NT2/D1 (cell line): Measurements from ENCODE around the gene EPC1.
A peak's percentile ranks its signal among the peaks of the same experiment; 100 is the strongest.
"Not testable (repeated sequence)": the region's sequence is repeated elsewhere in the genome, so short reads cannot be mapped to it uniquely, and the experiment has no call there.

Source experiments
- DNase-seq: peaks from one replicate; pipeline ENCODE4 v3.0.0-alpha.2; 2011; ENCODE audit warnings: low read depth, low spot score
- H3K27me3 ChIP-seq: 2 replicates; pipeline ENCODE4 v1.6.0; 2011; ENCODE audit warnings: mild to moderate bottlenecking; ENCODE audit not compliant: insufficient read length, insufficient read depth
- H3K36me3 ChIP-seq: 2 replicates; pipeline ENCODE4 v1.6.1; 2011; ENCODE audit warnings: mild to moderate bottlenecking, low read length, mixed read lengths; ENCODE audit not compliant: insufficient read depth, insufficient read length
- H3K4me1 ChIP-seq: 2 replicates; pipeline ENCODE4 v1.5.1; 2011; ENCODE audit not compliant: insufficient read depth, insufficient read length
- H3K4me3 ChIP-seq: 2 replicates; pipeline ENCODE4 v1.5.1; 2011; ENCODE audit warnings: low read depth; ENCODE audit not compliant: insufficient read length
- H3K9ac ChIP-seq: 2 replicates; pipeline ENCODE4 v1.6.0; 2011; ENCODE audit warnings: low read depth; ENCODE audit not compliant: insufficient read length
- H3K9me3 ChIP-seq: 2 replicates; pipeline ENCODE4 v1.5.1; 2011; ENCODE audit warnings: mild to moderate bottlenecking, low read length; ENCODE audit not compliant: insufficient read depth
- SUZ12 ChIP-seq: IDR thresholded peaks from 2 replicates; pipeline ENCODE4 v1.6.1; 2011; ENCODE audit not compliant: insufficient read length, insufficient read depth; ENCODE audit errors: extremely low read depth
- YY1 ChIP-seq: IDR thresholded peaks from 2 replicates; pipeline ENCODE4 v1.6.1; 2011; ENCODE audit not compliant: insufficient read length, insufficient read depth
- ZNF274 ChIP-seq: IDR thresholded peaks from 2 replicates; pipeline ENCODE4 v1.6.1; 2011; ENCODE audit warnings: mild to moderate bottlenecking, low read depth, low read length

Gene EPC1

DNA sequence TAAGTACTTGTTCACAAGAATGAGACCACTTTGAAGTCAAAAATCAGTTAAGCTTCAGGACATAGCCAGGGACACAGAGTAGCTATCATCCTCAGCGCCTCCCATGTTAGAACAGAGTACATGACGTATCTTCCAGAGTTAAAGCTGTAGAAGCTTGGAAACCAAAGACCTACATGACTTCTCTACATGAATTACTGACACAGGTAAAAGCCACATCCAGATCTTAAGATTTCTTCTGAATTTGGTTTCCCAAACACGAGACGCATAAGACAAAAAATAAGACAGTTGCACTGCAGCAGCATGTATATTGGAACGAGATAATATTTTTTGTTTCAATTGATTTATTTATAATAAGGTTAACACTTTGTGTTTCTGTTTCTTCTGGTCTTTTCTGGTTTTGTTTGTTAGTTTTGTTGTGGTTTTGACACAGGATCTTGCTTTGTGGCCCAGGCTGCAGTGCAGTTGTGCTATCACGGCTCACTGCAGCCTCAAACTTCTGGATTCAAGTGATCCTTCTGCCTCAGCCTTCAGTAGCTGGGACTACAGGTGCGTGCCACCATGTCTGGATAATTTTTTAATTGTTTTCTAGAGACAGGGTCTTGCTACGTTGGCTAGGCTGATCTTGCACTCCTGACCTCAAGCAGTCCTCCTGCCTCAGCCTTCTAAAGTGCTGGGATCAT, 10.2 kb upstream of the EPC1 start:
- TF ChIP-seq YY1 (no peak), SUZ12 (no peak), ZNF274 (no peak)
- Histone ChIP-seq H3K36me3 (no peaks in the 10 kb centered on the region), H3K9ac (no peak overlapping the region), H3K9me3 (no peaks in the 10 kb centered on the region; the same call in 1 of the 2 replicates), H3K4me3 (no peak overlapping the region), H3K4me1 (no peaks in the 10 kb centered on the region), H3K27me3 (no peaks in the 10 kb centered on the region)
- no peak for DNase-seq

DNA sequence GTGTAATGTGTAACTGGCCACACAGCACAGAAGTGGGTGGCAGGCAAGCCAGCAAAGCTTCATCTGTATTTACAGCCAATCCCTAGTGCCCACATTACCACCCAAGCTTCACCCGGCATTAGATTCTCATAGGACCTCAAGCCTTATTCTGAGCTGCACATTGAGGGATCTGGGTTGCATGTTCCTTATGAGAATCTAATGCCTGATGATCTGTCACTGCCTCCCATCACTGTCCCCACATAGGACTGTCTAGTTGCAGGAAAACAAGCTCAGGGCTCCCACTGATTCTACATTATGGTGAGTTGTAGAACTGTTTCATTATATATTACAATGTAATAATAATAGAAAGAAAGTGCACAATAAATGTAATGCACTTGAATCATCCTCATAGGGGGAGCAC, 7.7 kb upstream of the EPC1 start:
- not testable (repeated sequence) for H3K36me3 ChIP-seq, H3K4me1 ChIP-seq, H3K9ac ChIP-seq, H3K4me3 ChIP-seq, H3K9me3 ChIP-seq, H3K27me3 ChIP-seq, DNase-seq

DNA sequence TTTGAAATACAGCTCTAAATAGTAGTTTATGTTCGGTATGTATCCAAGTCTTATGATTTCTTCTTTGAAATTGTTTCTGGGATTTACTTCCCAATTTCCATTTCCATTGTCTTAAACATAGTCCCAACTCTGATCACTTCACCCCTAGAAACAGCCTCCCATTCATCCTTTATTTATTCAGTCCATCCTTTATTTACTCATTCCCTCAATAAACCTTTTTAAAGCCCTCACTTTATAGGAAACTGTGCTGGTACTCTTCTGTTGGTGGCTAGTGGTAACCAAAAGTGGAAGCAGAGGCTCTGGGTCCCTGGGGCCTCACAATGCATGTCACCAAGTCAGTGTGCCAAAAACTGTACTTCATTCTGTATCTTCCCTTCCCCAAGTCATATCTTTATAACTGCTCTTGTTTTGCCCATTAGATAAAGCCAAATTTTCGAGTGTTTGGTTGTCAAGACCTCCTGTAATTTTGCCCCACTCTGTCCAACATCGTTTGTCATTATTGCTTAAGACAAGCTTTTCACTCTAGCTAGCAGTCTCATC, 3.9 kb upstream of the EPC1 start:
- Histone ChIP-seq H3K9ac (no peak overlapping the region), H3K36me3 (no peaks in the 10 kb centered on the region), H3K4me1 (no peaks in the 10 kb centered on the region), H3K27me3 (no peaks in the 10 kb centered on the region), H3K9me3 (no peaks in the 10 kb centered on the region; the same call in 1 of the 2 replicates), H3K4me3 (no peak overlapping the region)
- no peak for DNase-seq
- TF ChIP-seq SUZ12 = no peak
- no peak for TF ChIP-seq ZNF274
- no peak for TF ChIP-seq YY1

DNA sequence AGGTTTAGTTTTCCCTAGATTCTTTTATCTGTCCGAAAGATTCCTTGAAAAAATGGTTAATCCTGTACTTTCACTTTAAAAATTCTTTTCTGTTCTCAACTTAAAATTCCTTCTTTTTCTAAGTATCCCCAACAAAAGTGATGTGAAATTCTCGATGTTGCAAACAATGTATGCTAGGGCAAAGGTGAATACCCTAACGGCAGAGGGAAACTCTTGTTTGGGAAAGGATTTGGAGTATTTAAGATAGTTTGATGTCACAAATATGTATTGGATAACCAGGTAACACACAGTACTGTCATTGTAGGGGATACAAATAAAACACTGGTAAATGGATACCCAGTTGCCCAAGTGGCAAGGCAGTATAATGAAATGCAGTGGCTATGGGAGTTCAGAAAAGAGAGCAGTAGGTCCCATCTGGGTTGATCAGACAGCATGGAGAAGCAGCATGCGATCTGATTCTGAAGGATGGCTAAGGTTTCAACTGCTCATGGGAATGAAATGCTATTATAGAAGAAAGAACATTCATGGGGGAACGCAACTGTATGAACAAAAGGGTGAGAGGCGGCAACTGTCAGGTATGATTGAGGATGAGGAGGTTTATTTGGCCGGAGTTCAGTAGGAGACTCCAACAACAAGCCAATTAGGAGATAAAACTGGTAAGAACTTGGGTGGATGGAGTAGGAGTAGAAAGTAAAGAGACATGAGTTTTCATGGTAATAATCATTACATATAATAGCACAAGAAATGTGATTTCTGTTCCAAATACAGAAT, 3.2 kb upstream of the EPC1 start:
- DNase-seq = no peak
- TF ChIP-seq YY1 (no peak), ZNF274 (no peak), SUZ12 (no peak)
- H3K9me3 ChIP-seq = no peaks in the 10 kb centered on the region; the same call in 1 of the 2 replicates
- no peaks in the 10 kb centered on the region for H3K36me3 ChIP-seq
- H3K27me3 ChIP-seq = no peaks in the 10 kb centered on the region
- H3K4me3 ChIP-seq = no peak overlapping the region
- H3K4me1 ChIP-seq = no peaks in the 10 kb centered on the region
- no peak overlapping the region for H3K9ac ChIP-seq

DNA sequence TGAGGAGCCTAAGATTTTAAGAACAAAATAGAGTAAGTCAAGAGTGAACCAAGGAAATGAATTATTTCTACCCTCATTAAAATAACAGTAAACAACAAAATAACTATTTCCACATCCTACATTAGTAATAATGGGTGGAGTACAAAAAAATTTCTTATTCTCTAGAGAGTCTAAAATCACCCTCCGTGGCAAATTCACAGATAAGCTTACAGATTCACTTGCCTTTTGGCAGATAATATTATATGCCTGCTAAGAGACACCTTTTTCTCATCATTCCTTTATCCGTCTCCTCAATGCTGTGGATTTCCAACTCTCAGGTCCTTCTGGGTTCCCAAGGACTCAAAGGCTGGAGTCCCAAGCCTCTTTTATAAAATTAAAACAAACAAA, 2.2 kb upstream of the EPC1 start:
- H3K36me3 ChIP-seq = peaks cover 2% of the 10 kb centered on the region

DNA sequence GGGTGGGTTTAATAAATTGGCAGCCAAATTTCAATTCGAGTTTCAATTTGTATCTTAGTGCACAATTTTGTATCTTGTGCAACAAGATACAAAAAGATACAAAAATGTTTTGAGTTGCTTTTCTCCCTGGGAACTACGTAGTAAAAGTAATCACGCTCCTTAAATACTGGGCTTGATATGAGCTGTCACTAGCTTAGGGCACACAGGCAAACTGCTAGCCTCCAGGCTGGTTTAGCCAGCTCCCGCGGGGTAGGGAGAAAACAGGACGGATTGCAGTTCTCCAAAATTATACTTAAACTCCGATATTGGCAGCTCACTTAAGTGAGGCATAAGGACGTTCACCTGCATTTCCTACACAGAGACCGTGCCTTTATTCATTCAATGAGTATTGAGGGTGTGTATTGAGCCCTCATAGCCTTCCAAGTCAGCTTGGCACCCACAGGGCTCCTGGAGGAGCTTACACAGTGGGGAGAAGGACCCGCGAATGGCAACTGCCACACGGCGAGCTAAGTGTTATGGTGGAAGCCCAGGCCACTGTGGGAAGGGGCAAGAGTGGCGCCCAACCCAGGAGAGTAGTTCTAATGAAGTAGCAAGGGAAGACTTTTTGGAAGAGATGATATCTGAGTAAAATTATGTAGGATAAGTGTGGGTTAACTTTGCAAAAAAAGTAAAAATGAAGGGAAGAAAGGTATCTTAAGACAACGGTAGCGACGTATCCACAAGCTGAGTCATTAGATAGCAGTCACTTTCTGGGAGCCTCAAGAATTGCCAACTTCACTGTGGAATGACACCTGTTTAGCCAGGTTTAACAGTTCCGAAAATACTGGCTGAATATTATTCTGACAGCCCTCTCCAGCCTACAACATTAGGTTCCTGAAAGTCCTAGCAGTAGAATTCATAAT, 1.6 kb upstream of the EPC1 start:
- H3K9me3 ChIP-seq = no peaks in the 10 kb centered on the region
- no peaks in the 10 kb centered on the region for H3K27me3 ChIP-seq
- no peak for DNase-seq
- no peaks in the 10 kb centered on the region for H3K4me1 ChIP-seq
- no peak overlapping the region for H3K4me3 ChIP-seq
- H3K9ac ChIP-seq = no peak overlapping the region
- H3K36me3 ChIP-seq = peaks cover 8% of the 10 kb centered on the region
- TF ChIP-seq SUZ12 (no peak), YY1 (no peak), ZNF274 (no peak)

More for the DNA sequence above, 2.2 kb upstream of the EPC1 start:
- Histone ChIP-seq H3K9me3 (no peaks in the 10 kb centered on the region), H3K4me3 (no peak overlapping the region), H3K9ac (no peak overlapping the region), H3K4me1 (no peaks in the 10 kb centered on the region), H3K27me3 (no peaks in the 10 kb centered on the region)
- no peak for TF ChIP-seq ZNF274
- no peak for TF ChIP-seq SUZ12
- TF ChIP-seq YY1 = no peak
- no peak for DNase-seq

DNA sequence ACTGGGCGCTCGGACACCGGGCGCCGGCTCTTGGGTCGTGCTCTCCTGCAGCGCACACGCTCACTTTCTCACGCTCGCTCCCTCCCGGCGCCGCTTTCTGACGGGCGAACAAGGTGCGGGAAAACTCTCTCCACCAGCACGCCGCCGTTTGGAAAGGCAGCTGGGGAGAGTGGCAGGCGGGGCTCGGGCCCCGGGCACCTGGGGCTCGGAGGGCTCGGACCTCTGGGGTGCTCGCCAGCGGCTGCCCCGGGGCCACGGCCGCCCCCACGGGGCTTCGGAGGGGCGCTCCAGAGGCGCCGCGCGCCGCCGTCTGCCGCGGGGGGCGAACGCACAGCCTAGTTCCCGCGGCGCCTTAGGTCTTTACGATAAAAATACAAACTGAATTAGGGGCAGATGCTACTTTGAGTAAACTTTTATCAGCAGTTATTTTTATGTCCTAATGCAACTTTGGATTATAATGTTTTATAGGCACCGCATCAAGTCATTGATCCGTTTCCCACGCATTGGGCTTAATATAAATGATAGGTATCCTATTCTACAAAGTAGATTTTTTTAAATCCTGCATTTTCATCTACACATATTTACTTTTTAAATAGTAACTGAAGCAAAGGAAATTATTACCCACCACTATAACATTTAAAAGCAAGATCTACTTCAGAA, 535 bp upstream of the EPC1 start:
- H3K27me3 ChIP-seq = no peaks in the 10 kb centered on the region
- H3K4me1 ChIP-seq = no peaks in the 10 kb centered on the region
- peak overlapping the region; percentile 96 for H3K4me3 ChIP-seq
- H3K36me3 ChIP-seq = peaks cover 11% of the 10 kb centered on the region
- H3K9me3 ChIP-seq = no peaks in the 10 kb centered on the region
- DNase-seq = peak; percentile 20
- no peak for TF ChIP-seq ZNF274
- TF ChIP-seq SUZ12 = no peak
- no peak for TF ChIP-seq YY1
- H3K9ac ChIP-seq = peak overlapping the region; percentile 100
